HEK293 (cell line): ENCODE results near the gene TAL1.

ENCODE experiments used
- AEBP2 ChIP-seq: fragments of 450-650 bp; formaldehyde crosslinking; IDR thresholded peaks from 2 replicates; pipeline ENCODE4 v1.5.1; 2016; ENCODE audit warnings: missing biosample characterization, missing genetic modification characterization, borderline replicate concordance
- GLI2 ChIP-seq: fragments of 450-650 bp; formaldehyde crosslinking; IDR thresholded peaks from 2 replicates; pipeline ENCODE4; 2017; ENCODE audit warnings: missing biosample characterization, missing genetic modification characterization, low read depth, borderline replicate concordance
- KLF8 ChIP-seq: fragments of 450-650 bp; formaldehyde crosslinking; IDR thresholded peaks from 2 replicates; pipeline ENCODE4 v1.5.1; 2016; ENCODE audit warnings: missing biosample characterization, missing genetic modification characterization
- OSR2 ChIP-seq: fragments of 450-650 bp; formaldehyde crosslinking; IDR thresholded peaks from 2 replicates; pipeline ENCODE4 v1.5.1; 2016; ENCODE audit warnings: missing biosample characterization, missing genetic modification characterization
- RBAK ChIP-seq: fragments of 450-650 bp; formaldehyde crosslinking; IDR thresholded peaks from 2 replicates; pipeline ENCODE4 v1.5.1; 2016; ENCODE audit warnings: missing biosample characterization, missing genetic modification characterization
- SP2 ChIP-seq: fragments of 450-650 bp; formaldehyde crosslinking; IDR thresholded peaks from 2 replicates; pipeline ENCODE4 v1.5.1; 2016; ENCODE audit warnings: missing biosample characterization, missing genetic modification characterization
- TCF7L2 ChIP-seq: IDR thresholded peaks from 2 replicates; pipeline ENCODE4 v1.6.1; 2011; ENCODE audit warnings: low read depth, mild to moderate bottlenecking, inconsistent platforms, low read length, moderate library complexity, borderline replicate concordance
- TRIM28 ChIP-seq: IDR thresholded peaks from 2 replicates; pipeline ENCODE4 v1.6.1; 2011; ENCODE audit warnings: low read length, control low read depth, borderline replicate concordance
- ZBTB17 ChIP-seq: fragments of 450-650 bp; formaldehyde crosslinking; IDR thresholded peaks from 2 replicates; pipeline ENCODE4 v1.5.1; 2016; ENCODE audit warnings: missing biosample characterization, missing genetic modification characterization
- ZBTB20 ChIP-seq: fragments of 450-650 bp; formaldehyde crosslinking; IDR thresholded peaks from 2 replicates; pipeline ENCODE4 v1.5.1; 2016; ENCODE audit warnings: missing biosample characterization, missing genetic modification characterization
- ZBTB7A ChIP-seq: fragments of 450-650 bp; formaldehyde crosslinking; IDR thresholded peaks from 2 replicates; pipeline ENCODE4 v1.5.1; 2016; ENCODE audit warnings: low read depth, missing biosample characterization, missing genetic modification characterization
- ZFHX2 ChIP-seq: fragments of 450-650 bp; formaldehyde crosslinking; conservative IDR thresholded peaks from 2 replicates; pipeline ENCODE4 v1.5.1; 2016; ENCODE audit warnings: missing biosample characterization, missing genetic modification characterization
- ZFP41 ChIP-seq: fragments of 450-650 bp; formaldehyde crosslinking; IDR thresholded peaks from 2 replicates; pipeline ENCODE4 v1.5.1; 2016; ENCODE audit warnings: missing biosample characterization, missing genetic modification characterization, borderline replicate concordance
- ZFP69B ChIP-seq: fragments of 450-650 bp; formaldehyde crosslinking; IDR thresholded peaks from 2 replicates; pipeline ENCODE4 v1.5.1; 2016; ENCODE audit warnings: missing biosample characterization, missing genetic modification characterization
- ZNF140 ChIP-seq: fragments of 450-650 bp; formaldehyde crosslinking; IDR thresholded peaks from 2 replicates; pipeline ENCODE4 v1.5.1; 2016; ENCODE audit warnings: missing biosample characterization, missing genetic modification characterization
- ZNF146 ChIP-seq: fragments of 450-650 bp; formaldehyde crosslinking; IDR thresholded peaks from 2 replicates; pipeline ENCODE4 v1.5.1; 2016; ENCODE audit warnings: missing biosample characterization, missing genetic modification characterization
- ZNF169 ChIP-seq: fragments of 450-650 bp; formaldehyde crosslinking; IDR thresholded peaks from 2 replicates; pipeline ENCODE4 v1.5.1; 2016; ENCODE audit warnings: missing biosample characterization, missing genetic modification characterization
- ZNF266 ChIP-seq: fragments of 450-650 bp; formaldehyde crosslinking; IDR thresholded peaks from 2 replicates; pipeline ENCODE4 v1.5.1; 2016; ENCODE audit warnings: missing biosample characterization, missing genetic modification characterization, low read depth
- ZNF280C ChIP-seq: fragments of 450-650 bp; formaldehyde crosslinking; IDR thresholded peaks from 2 replicates; pipeline ENCODE4 v1.5.1; 2016; ENCODE audit warnings: missing biosample characterization, missing genetic modification characterization
- ZNF391 ChIP-seq: fragments of 450-650 bp; formaldehyde crosslinking; IDR thresholded peaks from 2 replicates; pipeline ENCODE4 v1.5.1; 2016; ENCODE audit warnings: low read depth, missing biosample characterization, missing genetic modification characterization, borderline replicate concordance
- ZNF416 ChIP-seq: fragments of 450-650 bp; formaldehyde crosslinking; IDR thresholded peaks from 2 replicates; pipeline ENCODE4 v1.5.1; 2016; ENCODE audit warnings: missing biosample characterization, missing genetic modification characterization
- ZNF473 ChIP-seq: fragments of 450-650 bp; formaldehyde crosslinking; IDR thresholded peaks from 2 replicates; pipeline ENCODE4 v1.5.1; 2017; ENCODE audit warnings: missing biosample characterization, missing genetic modification characterization
- ZNF514 ChIP-seq: fragments of 450-650 bp; formaldehyde crosslinking; IDR thresholded peaks from 2 replicates; pipeline ENCODE4 v1.5.1; 2016; ENCODE audit warnings: missing biosample characterization, missing genetic modification characterization
- ZNF521 ChIP-seq: fragments of 450-650 bp; formaldehyde crosslinking; IDR thresholded peaks from 2 replicates; pipeline ENCODE4 v1.5.1; 2017; ENCODE audit warnings: missing biosample characterization, mild to moderate bottlenecking, missing genetic modification characterization
- ZNF544 ChIP-seq: fragments of 450-650 bp; formaldehyde crosslinking; IDR thresholded peaks from 2 replicates; pipeline ENCODE4 v1.5.0; 2017; ENCODE audit warnings: missing biosample characterization, missing genetic modification characterization
- ZNF571 ChIP-seq: fragments of 450-650 bp; formaldehyde crosslinking; IDR thresholded peaks from 2 replicates; pipeline ENCODE4 v1.5.0; 2017; ENCODE audit warnings: missing biosample characterization, missing genetic modification characterization
- ZNF610 ChIP-seq: fragments of 450-650 bp; formaldehyde crosslinking; IDR thresholded peaks from 2 replicates; pipeline ENCODE4 v1.5.1; 2016; ENCODE audit warnings: missing biosample characterization, missing genetic modification characterization, borderline replicate concordance
- ZNF629 ChIP-seq: fragments of 450-650 bp; formaldehyde crosslinking; IDR thresholded peaks from 2 replicates; pipeline ENCODE4 v1.5.1; 2017; ENCODE audit warnings: missing biosample characterization, missing genetic modification characterization
- ZNF658 ChIP-seq: fragments of 450-650 bp; formaldehyde crosslinking; IDR thresholded peaks from 2 replicates; pipeline ENCODE4; 2016; ENCODE audit warnings: missing biosample characterization, missing genetic modification characterization
- ZNF670 ChIP-seq: fragments of 450-650 bp; formaldehyde crosslinking; IDR thresholded peaks from 2 replicates; pipeline ENCODE4 v1.5.1; 2016; ENCODE audit warnings: missing biosample characterization, missing genetic modification characterization, low read depth
- ZNF701 ChIP-seq: fragments of 450-650 bp; formaldehyde crosslinking; IDR thresholded peaks from 2 replicates; pipeline ENCODE4 v1.5.1; 2016; ENCODE audit warnings: missing biosample characterization, missing genetic modification characterization
- ZNF777 ChIP-seq: fragments of 450-650 bp; formaldehyde crosslinking; IDR thresholded peaks from 2 replicates; pipeline ENCODE4 v1.5.1; 2017; ENCODE audit warnings: missing biosample characterization, missing genetic modification characterization, borderline replicate concordance
- ZNF791 ChIP-seq: fragments of 450-650 bp; formaldehyde crosslinking; IDR thresholded peaks from 2 replicates; pipeline ENCODE4 v1.5.1; 2016; ENCODE audit warnings: missing biosample characterization, missing genetic modification characterization
- ZNF843 ChIP-seq: fragments of 450-650 bp; formaldehyde crosslinking; IDR thresholded peaks from 2 replicates; pipeline ENCODE4 v1.5.1; 2016; ENCODE audit warnings: missing biosample characterization, missing genetic modification characterization
- TF ChIP-seq, protein P1 (sequence below): fragments of 450-650 bp; formaldehyde crosslinking; IDR thresholded peaks from 2 replicates; pipeline ENCODE4 v1.5.1; 2016; ENCODE audit warnings: missing biosample characterization, missing genetic modification characterization
- TF ChIP-seq, protein P2 (sequence below): fragments of 450-650 bp; IDR thresholded peaks from 2 replicates; pipeline ENCODE4 v1.5.1; 2018; ENCODE audit warnings: missing biosample characterization, missing genetic modification characterization

The TAL1 gene

DNA sequence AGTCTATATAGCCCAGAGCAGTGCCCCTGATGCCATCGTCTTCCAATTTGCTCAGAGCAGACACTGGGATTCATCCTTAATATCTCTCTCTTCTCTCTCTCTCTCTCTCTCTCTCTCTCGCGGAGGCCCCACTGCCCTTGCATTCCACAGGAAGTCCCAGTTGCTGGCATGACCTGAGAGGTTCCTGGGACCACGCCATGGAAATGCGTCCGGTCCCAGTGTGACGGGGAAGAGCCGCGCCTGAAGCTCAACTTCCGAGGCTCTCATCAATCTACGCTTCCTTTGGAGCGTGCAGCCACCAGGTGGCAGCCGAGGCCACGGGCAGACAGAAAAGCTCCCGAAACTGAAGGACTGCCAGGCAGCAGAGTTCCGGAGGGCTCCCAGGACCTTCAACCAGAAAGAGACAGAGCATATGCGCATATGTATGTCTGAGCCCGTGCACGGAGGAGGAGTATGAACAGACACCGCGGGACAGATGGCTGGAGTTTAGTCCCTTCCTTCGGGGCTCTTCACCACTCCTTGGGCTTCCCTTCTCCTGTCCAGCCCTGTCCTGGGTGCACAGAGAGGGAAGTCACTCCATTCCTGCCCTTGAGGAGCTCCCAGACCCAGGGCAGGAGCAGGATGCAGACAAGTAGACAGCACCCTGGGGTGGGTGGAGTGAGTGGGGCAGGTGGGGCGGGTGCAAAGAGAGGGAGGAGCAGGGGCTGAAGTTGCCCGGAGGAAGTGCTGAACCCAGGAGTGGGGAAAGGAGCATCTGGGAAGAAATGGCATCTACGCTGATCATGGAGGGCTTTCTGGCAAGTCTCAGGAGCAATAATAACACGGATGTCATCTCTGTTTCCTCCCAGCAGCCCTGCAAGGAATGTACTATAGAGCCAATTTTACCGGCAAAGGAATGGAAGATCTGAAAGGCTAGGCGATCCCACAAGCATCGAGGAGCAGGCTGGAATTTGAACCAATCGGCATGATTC lies 52.7 kb downstream of the TAL1 start (continued):
- no peak for TF ChIP-seq AEBP2 (tag by site-specific recombination)
- TF ChIP-seq, protein P1, sequence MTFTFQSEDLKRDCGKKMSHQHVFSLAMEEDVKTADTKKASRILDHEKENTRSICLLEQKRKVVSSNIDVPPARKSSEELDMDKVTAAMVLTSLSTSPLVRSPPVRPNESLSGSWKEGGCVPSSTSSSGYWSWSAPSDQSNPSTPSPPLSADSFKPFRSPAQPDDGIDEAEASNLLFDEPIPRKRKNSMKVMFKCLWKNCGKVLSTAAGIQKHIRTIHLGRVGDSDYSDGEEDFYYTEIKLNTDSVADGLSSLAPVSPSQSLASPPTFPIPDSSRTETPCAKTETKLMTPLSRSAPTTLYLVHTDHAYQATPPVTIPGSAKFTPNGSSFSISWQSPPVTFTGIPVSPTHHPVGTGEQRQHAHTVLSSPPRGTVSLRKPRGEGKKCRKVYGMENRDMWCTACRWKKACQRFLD (tag by site-specific recombination): no peak
- TF ChIP-seq ZNF791 (tag by site-specific recombination): no peak
- no peak for TF ChIP-seq ZFP41 (tag by site-specific recombination)
- TF ChIP-seq ZNF416: no peak
- no peak for TF ChIP-seq ZNF701 (tag by site-specific recombination)
- TF ChIP-seq ZFHX2 (tag by site-specific recombination): peak; percentile 60
- TF ChIP-seq ZBTB17 (tag by site-specific recombination): peak; percentile 89
- 0 out of 2 replicates have a peak, but pooled peaks have one; percentile 32 for TF ChIP-seq ZNF391 (tag by site-specific recombination)
- no peak for TF ChIP-seq ZNF169
- TF ChIP-seq ZNF544 (tag by site-specific recombination): no peak
- no peak for TF ChIP-seq ZNF514 (tag by site-specific recombination)
- TF ChIP-seq ZFP69B: no peak
- TF ChIP-seq ZNF473 (tag by site-specific recombination): no peak
- no peak for TF ChIP-seq ZNF610 (tag by site-specific recombination)
- no peak for TF ChIP-seq ZNF146 (tag by site-specific recombination)
- TF ChIP-seq TRIM28: no peak
- TF ChIP-seq ZNF777 (tag by site-specific recombination): no peak
- TF ChIP-seq ZNF280C (tag by site-specific recombination): no peak
- TF ChIP-seq ZBTB20: peak; percentile 75
- TF ChIP-seq GLI2: no peak
- TF ChIP-seq, protein P2, sequence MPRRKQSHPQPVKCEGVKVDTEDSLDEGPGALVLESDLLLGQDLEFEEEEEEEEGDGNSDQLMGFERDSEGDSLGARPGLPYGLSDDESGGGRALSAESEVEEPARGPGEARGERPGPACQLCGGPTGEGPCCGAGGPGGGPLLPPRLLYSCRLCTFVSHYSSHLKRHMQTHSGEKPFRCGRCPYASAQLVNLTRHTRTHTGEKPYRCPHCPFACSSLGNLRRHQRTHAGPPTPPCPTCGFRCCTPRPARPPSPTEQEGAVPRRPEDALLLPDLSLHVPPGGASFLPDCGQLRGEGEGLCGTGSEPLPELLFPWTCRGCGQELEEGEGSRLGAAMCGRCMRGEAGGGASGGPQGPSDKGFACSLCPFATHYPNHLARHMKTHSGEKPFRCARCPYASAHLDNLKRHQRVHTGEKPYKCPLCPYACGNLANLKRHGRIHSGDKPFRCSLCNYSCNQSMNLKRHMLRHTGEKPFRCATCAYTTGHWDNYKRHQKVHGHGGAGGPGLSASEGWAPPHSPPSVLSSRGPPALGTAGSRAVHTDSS: no peak
- TF ChIP-seq ZBTB7A (tag by site-specific recombination): no peak
- no peak for TF ChIP-seq OSR2
- TF ChIP-seq KLF8 (tag by site-specific recombination): no peak
- no peak for TF ChIP-seq RBAK (tag by site-specific recombination)
- peak; percentile 77 for TF ChIP-seq ZNF629
- TF ChIP-seq ZNF670 (tag by site-specific recombination): no peak
- TF ChIP-seq ZNF266 (tag by site-specific recombination): no peak
- no peak for TF ChIP-seq ZNF521 (tag by site-specific recombination)
- no peak for TF ChIP-seq ZNF658 (tag by site-specific recombination)
- no peak for TF ChIP-seq ZNF843 (tag by site-specific recombination)
- TF ChIP-seq SP2 (tag by site-specific recombination): peak; percentile 37
- no peak for TF ChIP-seq ZNF571 (tag by site-specific recombination)
- TF ChIP-seq TCF7L2: no peak
- no peak for TF ChIP-seq ZNF140 (tag by site-specific recombination)
